HT1080 (cell line): ENCODE measurements around the gene FBXO9. TPM values are rescaled to one million over a fixed set of nuclear protein-coding genes. Genes with fewer than 3 reads are reported as not detected.
A peak's percentile ranks its signal among the peaks of the same experiment; 100 is the strongest.

Source experiments
- DNase-seq: peaks from one replicate; pipeline ENCODE4 v3.0.0-alpha.2; 2015; ENCODE audit warnings: low read depth
- total RNA-seq: library from RNA; depleted of rRNA; stranded (reverse); fragments of >200 nt; shearing (Covaris generic); gene quantifications from 2 replicates; pipeline ENCODE4 v1.2.3, GENCODE V29; 2014

FBXO9 gene
- total RNA-seq, 1 experiment from 2014 or later = 33.9 TPM

- no peak for DNase-seq
Measured at GRCh38 chr6:53089948-53090347, 24.7 kb downstream of the FBXO9 start.

- peak; percentile 28 for DNase-seq
Measured at GRCh38 chr6:53090576-53090975, 25.4 kb downstream of the FBXO9 start.

- no peak for DNase-seq
Measured at GRCh38 chr6:53095270-53095669, 30.1 kb downstream of the FBXO9 start.

- DNase-seq = no peak
Measured at GRCh38 chr6:53095716-53096115, 30.5 kb downstream of the FBXO9 start.

GRCh38 chr6:53100561-53100960 is 35.4 kb downstream of the FBXO9 start:
- DNase-seq = no peak

DNA sequence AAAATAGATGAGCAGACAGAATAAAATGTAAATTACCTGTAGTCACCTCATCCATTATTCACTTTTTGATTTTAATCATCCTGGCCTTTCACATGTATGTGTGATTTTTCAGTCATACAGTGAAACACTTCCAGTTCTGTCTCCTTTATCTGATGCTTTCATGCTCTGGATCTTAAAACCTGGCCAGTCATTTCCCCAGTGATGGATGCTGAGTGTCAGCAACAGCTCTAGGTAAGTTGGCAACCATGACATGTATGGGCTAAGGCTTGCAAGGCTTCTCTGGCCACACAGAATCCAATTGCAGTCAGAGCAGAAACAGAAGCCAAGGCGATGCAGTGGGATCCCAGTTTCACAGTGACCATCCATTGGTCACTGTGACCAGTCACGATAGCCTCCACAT is 35.8 kb downstream of the FBXO9 start:
- DNase-seq = no peak

DNA sequence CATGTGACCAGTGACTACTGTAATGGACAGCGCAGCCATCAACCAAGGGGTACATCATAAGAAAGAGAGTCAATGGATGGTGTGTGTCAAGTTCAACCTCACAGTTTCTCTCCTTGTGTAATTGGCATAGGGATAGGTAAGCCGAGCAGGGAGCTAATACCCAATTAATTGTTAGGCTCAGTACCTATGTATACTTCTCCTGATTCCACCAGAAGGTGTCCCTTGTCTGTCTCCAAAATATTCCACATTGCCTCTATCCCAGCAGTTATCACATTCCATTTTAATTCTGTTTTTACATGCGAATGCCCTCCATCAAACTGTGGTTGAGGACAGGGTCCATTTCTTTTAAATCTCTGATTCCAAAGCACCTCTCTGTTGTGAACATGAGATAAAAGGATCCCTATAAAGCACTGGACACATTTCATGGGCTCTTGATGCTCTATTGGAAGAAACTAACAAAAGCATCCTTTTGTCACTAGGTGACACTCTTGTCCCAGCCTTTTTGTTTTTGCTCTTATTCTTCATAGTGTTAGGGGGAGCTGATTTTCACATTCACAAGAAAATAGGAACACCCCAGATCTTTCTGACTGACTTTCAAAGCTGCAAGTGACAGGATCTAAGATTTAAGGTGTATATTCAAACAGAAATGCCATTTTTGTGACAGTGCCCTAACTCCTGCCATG is 38.9 kb downstream of the FBXO9 start:
- DNase-seq = no peak

- no peak for DNase-seq
Measured at GRCh38 chr6:53104916-53105315, 39.7 kb downstream of the FBXO9 start.

DNA sequence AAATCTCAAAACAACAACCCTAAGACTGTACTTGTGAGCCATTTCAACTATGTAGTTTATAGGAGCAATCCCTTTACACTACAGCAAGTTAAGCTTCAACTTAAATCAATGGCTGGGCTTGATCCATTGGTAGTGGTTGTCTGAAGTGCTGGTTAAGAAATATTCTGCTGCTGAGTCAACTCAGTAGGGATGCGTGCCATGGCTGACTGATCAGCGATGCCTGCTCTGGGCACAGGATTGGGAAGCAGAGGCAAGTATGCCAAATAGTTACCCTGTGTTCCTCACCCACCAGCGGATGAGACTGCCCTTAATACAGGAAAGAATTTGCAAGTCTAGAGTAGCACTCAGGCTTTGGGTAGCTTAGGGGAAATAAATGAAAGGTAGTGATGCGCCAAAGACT is 41.9 kb downstream of the FBXO9 start:
- peak; percentile 11 for DNase-seq

DNA sequence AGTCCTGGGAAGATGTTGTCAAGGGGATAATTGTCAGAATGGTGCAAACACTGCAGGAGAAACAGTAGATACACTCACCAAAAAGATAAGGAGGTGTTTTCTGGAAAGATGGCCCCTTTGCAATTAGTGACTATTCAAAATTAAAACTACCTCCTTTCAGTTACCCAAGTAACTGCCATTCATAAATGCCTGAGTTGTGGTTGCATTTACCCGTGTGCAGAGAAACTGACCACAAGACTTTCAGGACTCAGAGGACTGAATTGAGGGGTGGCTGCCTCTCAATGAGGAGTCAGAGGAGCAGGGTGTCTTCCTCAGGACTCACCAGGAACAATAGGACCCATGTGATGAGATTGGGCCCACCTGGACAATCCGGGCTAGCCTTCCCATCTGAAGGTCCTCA is 44.4 kb downstream of the FBXO9 start:
- no peak for DNase-seq

- DNase-seq = no peak
Measured at GRCh38 chr6:53111865-53112264, 46.7 kb downstream of the FBXO9 start.

DNA sequence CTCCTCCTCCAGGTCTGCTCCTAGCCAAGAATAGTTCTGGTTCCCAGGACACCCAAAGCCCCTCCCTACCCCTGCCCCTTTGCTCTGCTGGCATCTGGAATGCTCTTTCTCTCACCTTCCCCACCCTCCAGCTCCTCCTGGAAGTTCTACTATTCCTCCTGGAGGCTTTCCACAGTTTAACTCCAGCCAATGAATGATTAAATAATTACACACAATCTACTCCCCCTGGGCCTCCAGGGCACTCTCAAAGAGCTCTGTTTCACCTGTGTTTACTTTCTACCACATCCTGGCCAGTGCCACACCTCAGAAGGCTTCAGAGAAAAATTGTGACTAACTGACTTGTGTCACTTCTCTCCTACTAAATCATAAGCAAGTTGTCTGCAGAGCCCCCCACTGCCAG is 47.2 kb downstream of the FBXO9 start:
- DNase-seq = peak; percentile 11

GRCh38 chr6:53112871-53113270 is 47.7 kb downstream of the FBXO9 start:
- DNase-seq = no peak

DNA sequence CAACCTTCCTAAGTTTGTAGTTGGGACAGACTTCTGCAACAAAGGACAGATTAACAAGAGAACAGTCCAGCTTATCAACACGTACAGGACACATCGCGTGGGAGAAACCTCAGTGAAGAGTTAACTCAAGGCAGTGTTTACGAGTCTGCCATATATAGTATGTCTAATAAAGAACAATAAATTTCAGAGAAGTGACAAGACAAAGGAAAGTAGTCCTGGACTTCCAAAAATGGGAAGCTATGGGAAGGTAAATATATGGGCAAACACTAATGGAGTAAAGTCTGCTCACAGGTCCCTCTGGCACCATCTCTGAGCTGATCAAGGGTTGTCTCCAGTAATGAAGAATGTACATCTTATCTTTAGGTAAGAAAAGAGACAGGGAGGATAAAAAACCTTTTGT is 48.5 kb downstream of the FBXO9 start:
- DNase-seq = no peak

GRCh38 chr6:53115113-53115512 is 49.9 kb downstream of the FBXO9 start:
- DNase-seq = no peak

- DNase-seq = no peak
Measured at GRCh38 chr6:53115741-53116140, 50.5 kb downstream of the FBXO9 start.

GRCh38 chr6:53119349-53119748 is 54.1 kb downstream of the FBXO9 start:
- no peak for DNase-seq

- DNase-seq = peak; percentile 34
Measured at GRCh38 chr6:53119772-53120409, 54.7 kb downstream of the FBXO9 start.

- no peak for DNase-seq
Measured at GRCh38 chr6:53124131-53124800, 59.1 kb downstream of the FBXO9 start.

DNA sequence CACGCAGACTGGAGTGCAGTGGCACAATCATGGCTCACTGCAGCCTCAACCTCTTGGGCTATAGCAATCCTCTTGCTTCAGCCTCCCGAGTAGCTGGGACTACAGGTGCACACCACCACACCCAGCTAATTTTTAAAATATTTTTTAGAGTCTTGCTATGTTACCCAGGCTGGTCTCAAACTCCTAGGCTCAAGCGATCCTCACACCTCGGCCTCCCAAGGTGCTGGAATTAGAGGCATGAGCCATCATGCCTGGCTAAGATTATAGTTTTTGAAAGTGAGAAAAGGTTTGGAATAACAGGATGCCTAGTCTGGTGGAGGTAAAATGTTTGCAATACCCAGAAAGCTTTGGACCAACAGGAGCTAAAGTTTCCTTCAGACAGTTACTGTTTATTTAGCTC is 60.1 kb downstream of the FBXO9 start:
- DNase-seq = no peak

GRCh38 chr6:53128842-53129241 is 63.6 kb downstream of the FBXO9 start:
- DNase-seq = no peak

DNA sequence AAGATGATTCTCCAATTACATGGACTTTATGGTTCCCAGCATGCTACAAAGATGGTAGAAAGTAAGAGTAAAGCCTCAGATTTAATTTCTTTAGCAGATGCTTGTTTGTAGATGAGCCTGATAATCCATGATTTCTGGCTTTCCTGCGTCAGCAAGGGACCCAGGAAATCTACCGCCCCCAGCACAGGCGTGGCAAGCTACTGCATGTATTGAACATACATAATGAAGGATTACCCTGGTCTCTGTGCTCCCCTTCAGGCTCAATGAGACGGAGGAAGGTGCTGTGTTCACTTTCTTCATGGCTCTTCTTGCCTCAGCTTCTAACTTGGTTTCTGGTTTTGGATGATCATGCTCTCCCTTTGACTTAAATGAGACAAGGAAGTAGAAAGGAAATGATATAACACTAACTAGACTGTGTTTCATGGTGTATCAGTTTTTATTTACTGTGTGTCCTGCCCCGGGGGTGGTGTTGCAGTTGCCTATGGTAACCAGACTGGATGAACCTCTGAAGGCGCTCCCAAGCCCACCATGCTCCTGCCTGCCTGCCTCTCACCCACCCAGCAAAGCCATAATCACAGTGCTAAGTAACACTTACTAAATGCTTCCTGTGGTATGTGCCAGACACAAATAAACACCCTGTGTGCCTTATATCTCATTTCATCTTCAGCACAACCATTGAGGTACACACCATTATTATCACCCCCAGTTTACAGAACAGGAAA is 65.5 kb downstream of the FBXO9 start:
- DNase-seq = no peak
